ENCODE data around the gene CROCC2. TPM values are rescaled to one million over a fixed set of nuclear protein-coding genes. Genes with fewer than 3 reads are reported as not detected.
A peak's percentile ranks its signal among the peaks of the same experiment; 100 is the strongest.

The CROCC2 gene
- total RNA-seq, 1 donor from 2014 or later, result not detected

DNA sequence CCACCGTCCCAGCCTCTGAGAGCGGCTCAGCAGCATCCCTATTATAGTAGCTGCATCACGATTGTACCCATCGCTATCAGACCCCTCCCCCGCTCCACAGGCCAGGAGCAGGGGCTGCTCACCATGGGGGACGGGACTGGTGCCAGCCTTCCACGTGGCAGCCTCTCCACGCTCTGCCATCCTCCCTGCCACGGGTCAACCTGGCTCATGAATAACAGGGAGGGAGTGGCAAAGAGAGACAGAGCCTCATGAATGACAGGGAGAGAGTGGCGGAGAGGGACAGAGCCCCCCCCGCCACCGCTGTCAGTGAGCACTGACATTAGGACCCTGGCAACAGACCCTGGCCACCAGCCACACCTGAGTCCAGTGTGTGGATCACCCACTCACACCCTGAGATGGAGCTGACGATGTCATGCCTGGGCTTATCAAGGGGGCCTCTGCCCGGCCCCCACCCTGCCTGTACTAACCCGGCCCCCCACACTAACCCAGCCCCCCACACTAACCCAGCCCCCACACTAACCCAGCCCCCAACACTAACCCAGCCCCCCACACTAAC is 16.9 kb downstream of the CROCC2 start:
- Mint-ChIP-seq H3K36me3 (ENCODE audit: low read depth) (peaks cover 2% of the 10 kb centered on the region), H3K27me3 (ENCODE audit: low read depth) (peaks cover 8% of the 10 kb centered on the region), H3K4me3 (ENCODE audit: unreplicated experiment) (no peak overlapping the region), H3K4me1 (ENCODE audit: low read depth) (peaks cover 8% of the 10 kb centered on the region), H3K27ac (ENCODE audit: unreplicated experiment) (no peak overlapping the region), H3K9me3 (ENCODE audit: low read depth) (peaks cover 9% of the 10 kb centered on the region)
- no peak for TF ChIP-seq CTCF (IDR thresholded peaks at IDR 0.05)
- no peak for DNase-seq (ENCODE audit: low spot score)

GRCh38 chr2:240925191-240925567 is 19.0 kb downstream of the CROCC2 start:
- no peak for TF ChIP-seq CTCF (IDR thresholded peaks at IDR 0.05)
- Mint-ChIP-seq H3K4me1 (ENCODE audit: low read depth) (peaks cover 8% of the 10 kb centered on the region), H3K27ac (ENCODE audit: unreplicated experiment) (no peak overlapping the region), H3K9me3 (ENCODE audit: low read depth) (peaks cover 12% of the 10 kb centered on the region), H3K4me3 (ENCODE audit: unreplicated experiment) (no peak overlapping the region), H3K36me3 (ENCODE audit: low read depth) (peaks cover 4% of the 10 kb centered on the region), H3K27me3 (ENCODE audit: low read depth) (peaks cover 20% of the 10 kb centered on the region)
- DNase-seq (ENCODE audit: low spot score), result peak; percentile 90

GRCh38 chr2:240925568-240926515 is 19.7 kb downstream of the CROCC2 start:
- DNase-seq (ENCODE audit: low spot score), result peak; percentile 92
- no peak for TF ChIP-seq CTCF (IDR thresholded peaks at IDR 0.05)
- Mint-ChIP-seq H3K27ac (ENCODE audit: unreplicated experiment) (no peak overlapping the region), H3K9me3 (ENCODE audit: low read depth) (peaks cover 12% of the 10 kb centered on the region), H3K36me3 (ENCODE audit: low read depth) (peaks cover 4% of the 10 kb centered on the region), H3K4me3 (ENCODE audit: unreplicated experiment) (no peak overlapping the region), H3K27me3 (ENCODE audit: low read depth) (peaks cover 22% of the 10 kb centered on the region), H3K4me1 (ENCODE audit: low read depth) (peaks cover 7% of the 10 kb centered on the region)

DNA sequence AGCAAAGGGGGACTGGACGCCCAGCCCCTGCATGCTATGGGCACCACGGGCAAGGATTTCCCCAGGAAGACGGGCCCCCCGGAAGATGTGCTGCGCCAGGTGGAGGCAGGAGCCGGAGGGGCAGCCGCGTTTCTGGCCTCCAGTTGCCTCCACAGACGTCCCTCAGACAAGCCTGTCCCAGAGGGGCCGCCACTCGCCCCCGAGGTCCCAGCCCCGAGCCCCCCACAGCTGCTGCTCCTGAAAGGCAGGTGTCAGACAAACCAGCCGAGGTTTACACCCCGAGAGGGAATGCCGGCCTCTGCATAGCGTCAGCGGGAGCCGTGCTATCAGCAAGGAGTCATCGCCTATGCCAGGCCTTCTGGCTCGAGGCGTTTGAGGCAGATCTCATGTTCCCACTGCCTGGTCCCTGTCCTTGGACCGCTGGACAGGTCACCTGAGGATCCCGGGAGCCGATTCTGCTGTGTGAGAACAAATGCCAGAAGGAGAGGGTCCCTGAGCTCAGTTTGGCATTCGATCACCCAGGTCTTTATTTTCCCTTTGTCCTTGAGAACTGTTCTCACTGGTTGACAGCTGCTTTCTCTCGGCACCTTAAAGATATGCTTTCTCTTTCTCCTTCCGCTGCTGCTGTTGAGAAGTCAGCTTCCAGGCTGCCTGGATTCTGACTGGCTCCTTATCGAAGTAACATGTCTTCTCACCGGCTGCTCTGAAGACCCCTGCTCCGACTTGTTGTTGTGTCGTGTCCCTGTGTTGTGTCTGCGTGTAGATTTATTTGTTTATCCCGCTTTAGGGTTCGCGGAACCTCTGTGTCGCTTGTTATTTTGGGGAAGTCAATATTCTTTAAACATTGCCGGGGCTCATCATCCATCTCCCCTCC is 20.6 kb downstream of the CROCC2 start:
- no peak for TF ChIP-seq CTCF (IDR thresholded peaks at IDR 0.05)

DNA sequence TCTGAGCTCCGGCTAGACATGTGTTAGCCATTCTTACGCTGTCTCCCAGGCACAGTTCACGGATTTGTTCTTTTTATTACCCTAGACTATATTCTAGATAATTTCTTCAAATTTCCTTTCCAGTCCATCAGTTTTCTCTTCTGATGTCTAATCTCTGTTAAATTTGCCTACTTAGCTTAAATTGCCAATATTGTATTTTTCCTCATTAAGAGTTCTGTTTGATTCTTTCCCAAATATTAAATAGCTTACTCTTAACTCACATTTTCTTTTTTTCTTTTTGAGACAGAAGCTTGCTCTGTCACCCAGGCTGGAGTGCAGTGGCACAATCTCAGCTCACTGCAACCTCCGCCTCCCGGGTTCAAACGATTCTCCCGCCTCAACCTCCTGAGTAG is 21.2 kb downstream of the CROCC2 start:
- no peak overlapping the region for H3K27ac Mint-ChIP-seq (ENCODE audit: unreplicated experiment)
- no peak for TF ChIP-seq CTCF (IDR thresholded peaks at IDR 0.05)
- DNase-seq (ENCODE audit: low spot score), result no peak
- peaks cover 32% of the 10 kb centered on the region for H3K27me3 Mint-ChIP-seq (ENCODE audit: low read depth)
- no peaks in the 10 kb centered on the region for H3K4me1 Mint-ChIP-seq (ENCODE audit: low read depth)
- H3K4me3 Mint-ChIP-seq (ENCODE audit: unreplicated experiment), result no peak overlapping the region
- H3K36me3 Mint-ChIP-seq (ENCODE audit: low read depth), result peaks cover 4% of the 10 kb centered on the region
- peaks cover 12% of the 10 kb centered on the region for H3K9me3 Mint-ChIP-seq (ENCODE audit: low read depth)

More for the DNA sequence above, 20.6 kb downstream of the CROCC2 start:
- Mint-ChIP-seq H3K27me3 (ENCODE audit: low read depth) (peaks cover 28% of the 10 kb centered on the region), H3K27ac (ENCODE audit: unreplicated experiment) (no peak overlapping the region), H3K4me3 (ENCODE audit: unreplicated experiment) (no peak overlapping the region), H3K9me3 (ENCODE audit: low read depth) (peaks cover 12% of the 10 kb centered on the region), H3K4me1 (ENCODE audit: low read depth) (no peaks in the 10 kb centered on the region), H3K36me3 (ENCODE audit: low read depth) (peaks cover 4% of the 10 kb centered on the region)
- peak; percentile 88 for DNase-seq (ENCODE audit: low spot score)

Measured in chondrocyte (in vitro differentiated cells).